Activated CD4-positive, CD25-positive, alpha-beta regulatory T cell treated with anti-CD3 and anti-CD28 coated beads, Interleukin-2, amount 50 U/mL, for 24 hours (primary cell): ENCODE measurements around the gene PDZD11.
"Not testable (repeated sequence)": the region's sequence is repeated elsewhere in the genome, so short reads cannot be mapped to it uniquely, and the experiment has no call there.

Experiments used
- ATAC-seq, 2 donors: fragments of 150-1000 bp; cut with Tn5 transposase; one replicate each; pipeline ENCODE4 v1.10.0; 2021; ENCODE audit warnings: mild to moderate bottlenecking in 1 of 2, moderate library complexity in 1 of 2

PDZD11 gene

GRCh38 chrX:70289793-70290770 lies at the start of gene PDZD11, which contains the start of gene KIF4A:
Gene PDZD11 (minus strand): TSS chrX:70289927. CDS start chrX:70289341, 586 bp downstream.
Gene KIF4A (plus strand): TSS chrX:70290104. CDS start chrX:70290459, 355 bp downstream.
- peak; percentile 99 to 100 for ATAC-seq

- no peak for ATAC-seq
These were observed 48.6 kb upstream of the PDZD11 start for GRCh38 chrX:70338290-70338689.

GRCh38 chrX:70336767-70337166 lies 47.0 kb upstream of the PDZD11 start:
- peak; percentile 44 to 80 for ATAC-seq

- ATAC-seq: no peak
These were observed 42.9 kb upstream of the PDZD11 start for GRCh38 chrX:70332600-70332999.

DNA sequence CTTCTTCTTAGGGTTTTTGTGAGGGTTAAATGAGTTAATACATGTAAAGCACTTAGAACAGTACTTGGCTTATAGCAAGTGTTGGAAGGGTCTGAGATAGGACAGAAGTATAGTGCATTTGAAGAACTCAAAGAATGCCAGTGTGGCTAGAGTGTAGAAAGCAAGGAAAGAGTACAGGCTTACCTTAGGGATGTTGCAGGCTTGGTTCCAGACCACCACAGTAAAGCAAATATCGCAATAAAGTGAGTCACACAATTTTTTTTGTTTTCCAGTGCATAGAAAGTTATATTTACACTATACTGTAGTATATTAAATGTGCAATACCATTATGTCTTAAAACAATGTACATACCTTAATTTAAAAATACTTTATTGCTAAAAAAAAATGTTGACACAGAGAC lies 41.4 kb upstream of the PDZD11 start:
- ATAC-seq: no peak

DNA sequence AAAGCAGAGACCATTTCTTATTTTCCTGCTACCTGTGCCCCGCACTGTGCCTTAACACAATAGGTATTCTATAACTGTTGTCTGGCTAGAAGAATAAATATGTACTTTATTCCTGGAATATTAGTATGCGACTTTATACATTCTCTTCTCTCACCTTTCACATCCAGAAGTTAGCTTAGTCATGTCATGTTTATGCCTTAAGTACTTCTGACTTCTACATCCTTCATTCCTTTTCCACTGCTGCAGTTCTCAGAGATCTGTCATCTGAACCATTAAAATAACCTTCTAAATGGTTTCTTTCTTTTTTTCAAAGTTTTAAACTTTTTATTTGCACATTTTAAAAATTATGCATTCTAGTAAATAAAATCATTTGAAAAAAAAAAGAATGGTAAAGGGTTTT lies 34.6 kb upstream of the PDZD11 start:
- ATAC-seq: no peak

GRCh38 chrX:70323628-70324027 lies 33.9 kb upstream of the PDZD11 start:
- ATAC-seq: not testable (repeated sequence)

- no peak for ATAC-seq
These were observed 33.1 kb upstream of the PDZD11 start for GRCh38 chrX:70322784-70323183.

- no peak for ATAC-seq
These were observed 23.8 kb upstream of the PDZD11 start for GRCh38 chrX:70313503-70313902.

GRCh38 chrX:70301716-70302115 lies 12.0 kb upstream of the PDZD11 start:
- no peak for ATAC-seq

- no peak for ATAC-seq
These were observed 3.9 kb upstream of the PDZD11 start for GRCh38 chrX:70293621-70294020.

DNA sequence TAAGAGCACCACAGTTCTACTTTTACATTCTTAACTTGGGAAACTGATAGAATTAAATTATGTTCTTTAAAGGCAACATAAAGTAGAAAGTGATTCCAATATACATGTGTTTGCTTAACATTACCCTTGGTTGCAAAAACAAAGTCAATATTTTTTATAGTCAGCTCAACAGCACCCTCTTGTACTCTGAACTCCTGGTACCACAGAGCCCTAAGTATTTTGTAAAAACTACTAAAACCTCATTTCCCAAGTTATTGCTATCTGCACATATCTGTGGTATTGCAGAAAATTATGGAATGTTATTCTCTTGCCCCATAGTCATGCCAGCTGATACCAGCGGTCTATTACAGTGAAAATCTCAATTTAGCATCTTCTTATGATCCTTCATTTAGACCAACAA lies 3.1 kb upstream of the PDZD11 start:
- ATAC-seq: no peak

DNA sequence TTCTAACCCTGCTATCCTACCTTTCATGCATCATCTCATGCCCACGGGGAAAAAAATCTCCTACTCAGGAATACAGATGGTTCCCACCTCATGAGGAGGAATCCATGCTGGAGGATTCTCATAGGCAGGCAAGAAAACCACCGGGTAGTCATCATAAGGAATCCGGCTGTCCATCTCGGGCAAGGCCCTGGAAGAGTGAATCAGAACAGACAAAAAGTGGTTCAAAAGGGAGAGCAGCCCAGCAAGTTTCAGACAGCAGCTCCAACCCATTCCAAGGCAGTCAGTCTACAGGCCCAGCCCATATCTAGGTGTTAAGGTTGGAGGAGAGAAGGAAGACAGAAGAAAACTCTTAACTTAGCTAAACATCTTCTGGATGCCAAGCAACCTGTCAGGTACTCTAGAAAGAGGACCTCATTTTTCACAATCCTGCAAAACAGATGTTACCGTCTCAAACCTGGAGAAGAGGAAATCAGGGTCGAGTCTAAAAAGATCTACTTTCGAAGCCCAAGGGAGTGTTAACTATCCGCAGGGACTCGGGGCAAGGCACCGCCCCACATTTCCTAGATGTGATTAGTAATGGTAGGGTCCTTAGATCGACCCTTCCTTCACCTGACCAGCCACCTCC lies 447 bp downstream of the PDZD11 start:
- no peak for ATAC-seq

DNA sequence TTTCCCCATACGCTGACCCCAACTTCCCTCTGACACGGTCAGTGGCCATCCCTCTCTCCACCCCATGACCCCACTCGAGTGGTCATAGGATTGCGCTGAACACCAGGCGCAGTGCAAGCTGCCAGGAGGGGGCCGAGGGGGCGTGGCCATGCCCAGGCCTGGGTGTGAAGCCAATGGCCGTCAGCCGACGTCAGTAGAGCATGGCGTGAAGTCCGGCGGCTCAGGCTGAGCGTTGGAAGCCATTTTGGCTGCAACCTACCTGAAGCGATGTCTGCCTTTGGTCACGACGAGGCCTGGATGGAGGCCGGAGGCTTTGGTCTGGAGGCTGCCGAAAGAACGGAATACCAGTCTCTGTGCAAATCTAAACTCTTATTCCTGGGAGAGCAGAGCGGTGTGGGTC lies 7.8 kb downstream of the PDZD11 start, which contains the start of gene RAB41:
Gene RAB41, plus strand, starts transcription at position 222 of the 400 bp plus-strand sequence. Its CDS starts 46 bp downstream, at position 268.
- no peak for ATAC-seq

GRCh38 chrX:70280573-70280972 lies 9.2 kb downstream of the PDZD11 start:
- no peak for ATAC-seq

DNA sequence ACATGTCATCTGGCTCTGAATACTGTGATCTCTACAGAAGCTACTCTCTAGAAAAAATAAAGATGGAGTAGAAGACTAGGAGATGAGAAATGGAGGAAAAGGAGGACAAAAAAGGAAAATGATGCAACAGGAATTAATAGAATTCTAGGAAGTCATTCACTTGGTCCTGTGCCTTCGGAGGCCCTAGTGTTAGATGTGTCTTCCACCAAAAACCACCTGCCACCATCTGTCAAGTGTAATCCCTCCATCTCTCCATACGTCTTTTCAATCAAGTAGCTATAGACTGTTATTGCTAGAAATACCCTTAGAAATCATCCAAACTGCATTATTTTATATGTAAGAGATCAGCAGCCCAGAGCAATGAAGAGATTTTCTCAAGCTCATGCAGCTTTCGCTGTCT lies 10.6 kb downstream of the PDZD11 start:
- ATAC-seq: no peak

GRCh38 chrX:70274029-70274428 lies 15.7 kb downstream of the PDZD11 start:
- not testable (repeated sequence) for ATAC-seq

- ATAC-seq: no peak
These were observed 21.7 kb downstream of the PDZD11 start, which contains the start of gene ARR3 for GRCh38 chrX:70268034-70268433. Gene ARR3 (plus strand): TSS chrX:70268334. CDS start chrX:70269386, 1,052 bp downstream.

DNA sequence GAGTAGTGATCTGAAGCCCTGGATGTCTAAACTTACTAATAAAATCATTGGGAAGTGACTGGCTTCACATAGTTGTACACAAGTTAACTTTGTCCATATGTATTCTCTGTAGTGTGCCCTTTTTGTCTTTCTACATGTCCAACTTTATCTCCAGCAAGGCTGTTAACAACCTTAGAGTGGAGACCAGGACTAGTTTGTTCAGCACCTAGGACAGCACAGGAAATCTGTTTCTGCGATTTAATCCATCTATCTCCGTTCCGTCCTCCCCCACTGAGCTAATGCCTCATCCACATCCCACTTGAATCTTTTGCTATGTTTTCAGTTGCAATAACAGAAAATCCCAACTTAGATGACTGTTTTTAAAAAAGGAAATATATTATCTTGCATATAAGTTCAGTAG lies 24.9 kb downstream of the PDZD11 start:
- no peak for ATAC-seq

DNA sequence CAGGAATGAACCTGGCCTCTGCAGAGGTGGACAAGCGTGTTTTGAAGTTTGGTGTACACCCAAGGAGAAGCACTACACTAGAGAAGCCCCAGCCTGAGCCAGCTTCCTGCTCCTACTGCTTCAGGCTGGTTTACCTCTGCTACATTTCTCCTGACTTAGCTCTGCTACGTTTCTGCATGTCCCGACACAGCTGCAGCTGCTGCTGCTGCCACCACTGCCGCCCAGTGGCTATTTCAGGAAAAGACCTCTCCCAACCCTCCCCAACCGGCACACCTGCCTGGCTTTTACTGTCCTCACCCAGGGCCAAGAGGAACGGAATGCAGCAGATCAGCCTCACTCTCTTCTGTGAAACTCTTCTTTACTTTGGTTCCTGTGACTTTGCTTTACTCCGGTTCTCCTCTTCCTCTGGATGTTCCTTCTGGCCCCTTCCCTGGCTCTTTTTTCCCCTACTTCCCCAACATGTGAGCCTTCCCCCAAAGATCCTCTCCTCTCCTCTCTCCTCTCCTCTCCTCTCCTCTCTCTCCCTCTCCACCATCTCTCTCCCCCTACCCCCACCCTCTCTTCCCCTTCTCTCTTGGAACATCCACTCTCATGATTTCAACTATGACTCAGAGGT lies 26.7 kb downstream of the PDZD11 start:
- ATAC-seq: no peak

DNA sequence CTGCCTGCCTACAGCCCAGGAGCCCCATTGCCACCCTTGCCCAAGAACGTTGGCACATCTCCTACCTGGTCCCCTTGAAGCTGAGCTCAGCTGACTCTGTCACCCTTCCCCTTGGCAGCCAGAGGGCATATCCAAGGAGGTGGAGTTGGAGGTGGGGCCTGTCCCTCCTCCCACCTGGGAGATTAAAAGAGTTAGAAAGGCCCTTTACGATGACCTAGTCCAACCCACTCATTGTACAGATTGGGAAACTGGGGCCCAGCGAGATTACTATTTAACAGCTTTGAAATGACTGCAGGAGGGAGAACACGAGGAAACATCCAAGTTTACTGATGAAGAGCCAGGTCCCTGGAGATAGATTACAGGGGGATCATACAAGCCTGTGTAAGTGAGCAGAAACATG lies 29.6 kb downstream of the PDZD11 start, which contains the start of gene P2RY4:
Gene P2RY4, minus strand, starts transcription at position 101 of the 400 bp plus-strand sequence. CDS start 580 bp downstream, outside the sequence.
- no peak for ATAC-seq

DNA sequence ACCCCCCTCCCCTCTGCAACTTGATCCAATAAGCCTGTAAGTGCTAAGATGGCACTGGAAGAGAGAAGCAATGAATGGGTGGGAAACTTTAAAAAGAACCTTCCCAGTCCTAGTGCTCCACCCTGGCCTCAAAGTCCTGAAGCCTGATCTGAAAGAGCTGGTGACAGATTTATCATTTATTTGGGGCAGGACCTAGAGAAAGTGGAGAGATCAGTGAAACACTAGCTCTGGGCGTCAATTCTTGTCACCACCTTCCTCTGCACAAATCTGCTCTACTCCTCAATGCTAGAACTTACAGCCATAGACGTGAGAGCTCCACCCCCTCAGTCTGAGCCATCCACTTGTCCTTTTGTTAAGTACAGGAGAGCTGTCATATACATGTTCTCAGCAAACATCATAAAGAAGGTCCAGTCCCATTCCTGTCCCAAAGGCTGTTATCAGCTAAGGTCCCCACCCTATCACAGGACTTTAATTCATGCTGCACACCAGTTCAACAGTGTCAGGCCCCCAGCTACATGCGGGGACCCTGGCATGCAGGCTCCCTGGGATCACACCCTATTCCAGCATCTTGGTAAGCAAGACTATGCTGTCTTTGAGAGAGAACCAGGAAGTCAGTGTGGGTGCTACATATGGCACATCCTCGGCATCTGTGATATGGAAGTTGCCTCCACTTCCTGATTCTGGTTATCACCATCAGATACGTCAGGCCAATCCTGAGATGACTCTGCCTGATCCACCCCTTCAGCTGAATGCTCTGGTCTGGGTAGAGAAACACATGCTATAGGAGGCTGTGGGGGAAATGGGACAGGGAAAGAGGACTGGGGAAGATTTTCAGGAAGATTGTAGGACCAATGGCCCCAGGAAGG lies 32.1 kb downstream of the PDZD11 start:
- no peak for ATAC-seq
